Vagina (tissue), 2 donors: ENCODE measurements around the gene RILP.

Experiments used
- CTCF ChIP-seq, 3 experiments: fragments of 450-650 bp in 2 of 3; fragments of 200-600 bp in 1 of 3; sonication (generic) in 1 of 3; IDR thresholded peaks; one replicate each; pipeline ENCODE4 v1.5.1; 2017 to 2019; ENCODE audit warnings: antibody characterized with exemption in 3 of 3, mild to moderate bottlenecking in 2 of 3, moderate library complexity in 2 of 3
- POLR2A ChIP-seq, 2 donors: fragments of 450-650 bp; IDR thresholded peaks; one replicate each; pipeline ENCODE4 v1.6.1; 2017; ENCODE audit warnings: antibody characterized with exemption in 2 of 2, mild to moderate bottlenecking in 2 of 2, moderate library complexity in 2 of 2

DNA sequence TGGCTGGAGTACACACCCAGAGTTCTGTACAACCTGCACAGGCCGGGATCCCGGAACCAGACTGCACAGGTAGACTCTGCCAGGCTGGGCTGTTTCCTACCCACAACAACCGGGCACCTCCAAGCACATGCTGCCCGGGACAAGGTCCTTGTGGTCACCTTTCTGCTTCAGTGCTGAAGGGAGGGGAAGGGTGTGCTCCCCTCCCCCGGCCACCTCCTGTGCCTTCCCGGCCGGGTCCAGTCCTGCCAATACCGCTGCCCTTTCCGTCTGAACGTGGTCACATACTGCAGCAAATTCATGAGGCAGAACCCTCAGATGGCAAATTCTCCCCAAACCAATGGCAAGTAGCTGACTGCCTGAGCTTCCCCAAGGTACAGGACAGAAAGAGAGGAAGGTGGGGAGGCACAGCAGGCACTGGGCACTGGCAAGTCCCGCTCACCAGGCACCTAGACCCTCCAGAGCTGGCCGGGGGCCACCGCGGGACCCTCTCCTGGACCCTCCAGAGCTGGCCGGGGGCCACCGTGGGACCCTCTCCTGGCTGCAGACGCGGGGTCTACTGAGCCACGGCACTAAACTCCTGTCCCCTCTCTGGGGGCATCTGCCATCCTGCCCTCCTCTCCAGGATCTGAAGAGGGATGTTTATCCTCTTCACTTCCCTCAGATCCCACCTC, 43.9 kb downstream of the RILP start:
- no peak for TF ChIP-seq CTCF (IDR thresholded peaks at IDR 0.05)
- TF ChIP-seq POLR2A (IDR thresholded peaks at IDR 0.05): no peak
